HL-60/S4 (cell line): ENCODE measurements around the gene SSBP3.

Source experiments
- in situ Hi-C: fragments of 300-500 bp; cut with MboI; formaldehyde crosslinking; loops from 2 replicates; pipeline ENCODE4 v1.14.3; 2022; ENCODE audit warnings: low sequenced_read_pairs

Gene SSBP3

DNA sequence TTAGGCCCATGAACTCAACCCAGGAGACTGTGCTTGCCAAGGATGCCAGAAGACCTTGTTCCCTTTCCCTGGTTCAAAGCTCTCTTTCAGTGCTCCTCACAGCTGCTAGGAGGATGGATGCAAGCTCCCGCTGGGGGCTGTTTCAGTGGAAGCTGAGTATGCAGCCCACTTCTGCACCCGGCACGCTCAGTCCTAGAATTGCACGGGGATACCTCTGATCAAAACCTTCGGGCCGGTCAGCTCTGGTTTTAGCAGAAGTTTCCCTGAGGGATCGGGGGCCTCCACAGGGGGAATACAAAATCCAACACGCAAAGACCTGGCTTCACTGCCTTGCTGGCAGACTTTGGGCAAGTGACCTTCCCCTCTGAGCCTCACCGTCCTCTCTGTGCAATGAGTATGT is 4.2 kb upstream of the SSBP3 start:
- in situ Hi-C loops = loop anchor here (5.0 kb wide), 1 partner anchor 77 kb away; no protein-coding TSS in a partner anchor

DNA sequence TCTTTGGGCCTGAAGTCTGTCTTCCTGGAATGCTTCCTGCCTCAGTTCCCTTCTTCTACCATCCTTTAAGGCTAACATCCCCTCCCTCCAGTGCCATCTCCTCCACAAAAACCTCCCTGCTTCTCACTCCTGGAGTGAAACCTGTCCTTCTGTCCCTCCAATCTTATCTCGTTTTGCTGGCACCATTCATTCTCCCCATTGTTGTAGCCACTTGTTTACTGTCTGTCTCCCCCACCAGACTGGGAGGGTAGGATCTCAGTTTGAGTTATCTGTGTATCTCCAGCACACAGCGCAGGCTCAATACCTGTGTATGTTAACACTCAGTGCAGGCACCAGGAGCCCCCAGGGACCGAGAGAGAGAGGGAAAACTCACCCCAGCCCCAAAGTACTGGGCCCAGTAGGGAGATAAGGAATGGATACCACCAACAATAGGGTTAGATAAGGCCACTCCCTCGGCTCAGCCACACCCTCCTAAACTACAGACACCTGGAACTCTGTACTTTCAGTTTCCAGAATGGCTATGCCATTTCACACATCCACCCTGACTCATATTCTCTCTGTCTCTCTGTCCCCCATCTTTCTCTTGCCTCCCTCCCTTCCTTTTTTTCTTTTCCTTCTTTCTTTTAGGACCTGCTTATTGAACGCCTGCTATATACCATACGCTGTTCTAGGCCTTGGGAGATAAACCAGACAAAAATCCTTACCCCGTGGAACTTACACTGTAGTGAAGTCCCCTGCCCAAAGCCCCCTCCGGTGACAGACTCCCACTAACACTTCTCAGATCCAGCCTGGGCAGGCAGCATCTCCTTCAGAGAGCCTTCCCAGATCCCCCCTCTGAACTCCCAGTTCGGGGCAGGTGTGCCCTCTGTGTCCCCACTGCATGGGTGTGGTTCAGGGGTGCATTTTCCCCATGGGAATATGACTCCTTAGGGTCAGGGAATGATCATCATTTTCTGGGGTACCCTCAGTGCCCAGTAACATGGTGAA is 3.3 kb upstream of the SSBP3 start:
- in situ Hi-C loops = loop anchor here (5.0 kb wide), 1 partner anchor 78 kb away; no protein-coding TSS in a partner anchor

DNA sequence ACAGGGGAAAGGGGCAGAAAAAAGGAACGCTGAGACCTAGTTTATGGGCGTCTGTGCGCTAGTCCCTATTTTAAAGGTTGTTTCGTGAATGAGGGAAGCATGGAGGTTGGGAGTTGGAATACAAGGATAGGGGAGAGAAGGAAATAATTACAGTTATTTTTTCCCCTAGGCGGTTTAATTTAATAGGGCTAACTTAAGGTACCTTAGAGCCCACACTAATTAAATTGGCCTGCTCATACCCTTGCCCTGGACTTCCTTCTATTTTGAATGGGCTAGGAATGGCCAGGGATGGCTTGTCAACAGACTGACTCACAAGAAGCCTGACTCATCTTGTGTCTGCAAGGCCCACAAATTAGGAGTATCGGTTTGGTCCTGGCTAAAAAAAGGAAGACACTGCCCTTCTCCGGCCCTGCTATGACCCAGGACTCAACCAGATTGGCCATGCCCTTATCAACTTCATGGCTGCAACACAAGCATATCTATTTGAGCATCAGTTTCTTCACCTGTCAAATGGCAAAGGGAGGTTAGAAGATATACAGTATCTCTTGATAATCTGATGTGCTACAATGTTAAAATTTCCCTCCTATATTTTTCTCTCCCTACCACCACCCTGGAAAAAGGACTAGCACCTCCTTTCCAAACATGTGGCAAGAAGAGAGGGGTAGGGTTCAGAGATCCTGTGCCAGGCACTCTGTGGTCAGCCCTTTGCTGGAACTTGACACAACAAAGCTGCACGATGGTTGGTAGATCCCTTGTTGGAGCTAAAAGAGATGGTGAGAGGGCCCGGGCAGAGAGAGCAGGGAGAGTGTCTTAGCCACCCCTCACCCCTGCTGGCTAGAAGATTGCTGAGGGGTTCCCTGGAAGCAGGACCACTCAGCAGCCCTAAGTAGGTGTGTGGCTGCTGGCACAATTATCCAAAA is 2.2 kb upstream of the SSBP3 start:
- in situ Hi-C loops = no loop called here

DNA sequence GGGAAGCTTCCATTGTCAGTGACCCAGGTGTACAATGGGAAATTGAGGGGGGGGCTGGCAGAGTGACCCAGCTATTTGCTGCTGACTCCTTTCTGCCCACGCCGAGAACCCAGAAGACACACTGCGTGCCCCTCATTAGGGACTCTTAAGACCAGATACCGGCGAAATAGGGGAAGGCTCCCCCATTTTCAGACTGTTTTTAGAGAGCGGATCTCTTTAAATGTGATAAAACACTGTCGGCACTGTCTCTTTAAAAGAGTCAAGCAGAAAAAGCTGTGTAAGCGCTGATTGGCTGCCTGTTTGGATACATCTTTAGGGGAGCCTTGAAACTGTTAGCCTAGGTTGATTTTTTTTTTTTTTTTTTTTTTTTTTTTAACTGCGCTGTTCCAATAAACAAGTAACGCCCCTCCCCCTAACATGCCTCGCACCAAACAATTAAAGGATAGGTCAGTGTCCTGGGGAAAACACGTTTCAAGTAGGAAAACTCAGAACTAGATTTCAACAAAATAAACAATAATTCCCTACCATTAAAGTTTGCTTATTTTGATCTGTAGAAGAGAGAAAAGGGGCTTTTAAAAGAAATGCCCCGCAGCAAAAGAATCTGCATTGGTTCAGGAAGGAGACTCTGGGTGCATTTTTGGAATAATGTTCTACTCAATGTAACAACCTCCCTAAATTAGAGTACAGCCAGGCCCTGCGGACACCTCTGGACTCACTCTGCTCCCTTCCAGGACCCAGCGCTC is 1.4 kb upstream of the SSBP3 start:
- in situ Hi-C loops = no loop called here

DNA sequence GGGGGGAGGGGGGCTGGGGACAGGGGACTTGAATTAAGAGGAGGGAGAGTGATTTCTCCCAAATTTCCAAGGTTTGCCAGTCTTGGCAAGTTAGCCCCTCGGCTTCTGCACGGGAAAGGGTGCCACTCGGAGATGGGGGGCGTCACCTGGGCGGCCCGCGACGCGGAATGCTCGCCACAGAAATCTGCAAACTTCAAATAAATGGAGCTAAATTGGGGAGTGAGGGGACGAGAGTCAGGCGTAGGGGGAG is 885 bp upstream of the SSBP3 start:
- in situ Hi-C loops = no loop called here

DNA sequence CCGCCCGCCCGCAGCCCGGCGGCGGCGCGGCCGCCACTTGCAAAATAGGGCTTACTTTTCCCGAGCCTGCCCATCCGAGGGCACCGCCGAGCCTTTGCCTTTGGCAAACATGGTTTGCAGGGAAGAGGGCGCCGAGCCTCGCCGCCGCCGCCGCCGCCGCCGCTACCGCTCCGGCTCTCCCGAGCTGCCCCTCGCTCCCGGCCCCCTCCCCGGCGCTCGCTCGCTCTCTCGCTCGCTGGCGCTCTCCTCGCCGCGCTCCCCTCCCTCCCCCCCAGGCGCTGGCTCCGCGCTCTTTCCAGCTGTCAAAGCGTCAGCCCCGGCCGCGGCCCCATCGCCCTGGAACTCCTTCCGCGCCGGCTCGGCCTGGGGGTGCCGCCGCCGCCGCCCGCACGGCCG is 298 bp downstream of the SSBP3 start:
- in situ Hi-C loops = no loop called here

DNA sequence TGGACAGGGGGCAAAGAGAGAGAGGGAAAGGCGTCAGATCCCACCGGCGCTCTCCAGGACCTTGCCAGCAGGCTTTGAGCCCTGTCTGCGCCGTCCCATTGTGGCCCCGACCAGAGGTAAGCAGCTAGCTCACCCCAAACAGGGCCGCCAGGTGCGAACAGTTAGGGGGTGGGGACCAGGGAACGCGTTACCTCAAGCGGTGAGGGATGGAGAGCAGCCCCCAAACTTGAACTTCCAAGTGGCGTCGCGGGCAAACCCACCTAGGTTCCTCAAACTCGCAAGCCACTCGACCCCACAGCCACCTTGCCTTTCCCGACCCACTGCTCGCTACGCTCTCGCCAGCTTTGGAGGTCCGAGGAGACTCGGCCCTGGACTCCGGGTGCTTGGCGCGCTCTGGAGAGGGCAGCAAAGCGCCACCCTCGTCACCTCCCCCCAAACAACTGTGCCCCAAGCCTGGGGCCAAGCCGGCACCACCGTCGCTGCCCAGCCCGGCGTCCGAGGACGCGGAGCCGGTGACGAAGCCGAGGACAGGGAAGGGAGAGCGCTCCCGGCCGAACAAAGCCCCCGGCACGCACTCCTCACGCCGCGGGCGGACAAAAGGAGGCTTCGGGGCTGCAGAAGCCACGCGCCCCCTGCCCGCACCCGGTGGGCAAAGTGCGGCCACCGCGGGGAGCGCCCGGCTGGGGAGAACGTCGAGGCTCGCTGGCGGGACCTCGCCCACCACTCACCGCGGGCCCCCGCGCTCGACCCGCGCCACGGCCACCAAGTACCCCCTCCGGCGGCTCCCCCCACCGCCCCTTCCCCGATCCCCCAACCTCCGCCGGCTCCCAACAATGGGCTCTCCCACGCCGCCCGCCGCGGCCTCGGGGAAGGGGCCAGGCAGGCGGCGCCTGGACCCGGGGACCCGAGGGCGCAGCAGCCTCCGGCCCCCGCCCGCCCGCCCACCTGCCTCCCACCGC is 976 bp downstream of the SSBP3 start:
- in situ Hi-C loops = no loop called here

DNA sequence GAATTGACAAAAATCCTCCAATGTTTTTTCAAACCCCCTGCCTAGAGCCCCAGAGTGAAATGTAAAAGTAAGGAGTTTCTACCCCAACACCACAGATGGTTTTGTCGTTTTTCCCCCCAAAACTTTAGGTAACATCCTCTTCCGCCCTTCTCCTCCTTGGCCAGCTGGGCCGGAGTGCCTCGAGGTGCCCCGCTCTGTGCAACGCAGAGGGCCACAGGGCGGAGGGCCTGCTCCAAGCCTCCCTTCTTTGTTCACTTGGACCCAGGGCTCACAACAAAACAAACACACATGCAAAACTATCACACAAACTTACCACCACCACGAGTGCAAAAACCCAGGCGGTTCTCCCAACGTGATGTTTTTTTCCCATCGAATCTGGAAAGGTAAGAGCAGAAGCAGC is 1.9 kb downstream of the SSBP3 start:
- in situ Hi-C loops = no loop called here

DNA sequence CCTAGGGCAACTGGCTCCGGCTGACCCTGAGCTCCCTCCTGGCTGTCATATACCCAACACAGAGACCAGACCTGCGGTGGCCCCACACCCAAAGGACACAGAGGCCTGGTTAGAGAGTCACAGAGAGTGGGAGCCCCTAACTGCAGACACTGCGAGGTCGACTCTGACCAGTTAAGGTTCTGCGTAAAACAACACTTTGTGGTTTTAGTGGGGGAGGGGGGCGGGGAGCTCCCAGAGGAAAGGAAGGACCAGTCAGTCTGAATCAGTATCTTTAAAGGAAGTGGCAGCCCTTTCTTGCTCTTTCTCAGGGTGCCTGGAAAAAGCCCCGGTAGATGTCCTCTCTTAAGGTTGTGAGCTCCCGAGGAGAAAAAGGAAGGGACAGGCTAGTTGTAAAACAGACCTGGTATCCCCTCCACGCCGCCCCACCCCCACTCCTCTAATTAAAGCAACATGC is 2.4 kb downstream of the SSBP3 start:
- in situ Hi-C loops = no loop called here

DNA sequence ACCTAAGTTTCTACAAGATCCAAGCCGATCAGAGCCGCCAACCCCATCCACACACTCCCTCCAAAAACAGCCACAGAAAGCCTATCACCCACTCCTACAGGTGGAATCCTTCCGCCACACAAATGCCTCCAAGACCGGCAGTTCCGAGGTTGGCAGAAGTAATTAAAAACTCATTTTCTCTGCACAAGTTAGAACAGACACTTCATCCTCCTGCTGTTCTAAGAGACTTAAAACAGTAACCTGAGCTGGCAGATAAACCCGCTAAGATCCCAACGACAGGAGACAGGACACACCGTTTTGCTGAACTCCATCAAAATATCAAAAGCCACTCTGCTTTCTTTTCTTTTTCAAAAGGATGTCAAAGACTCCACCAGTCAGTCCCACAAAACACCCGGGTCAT is 2.8 kb downstream of the SSBP3 start:
- in situ Hi-C loops = no loop called here

DNA sequence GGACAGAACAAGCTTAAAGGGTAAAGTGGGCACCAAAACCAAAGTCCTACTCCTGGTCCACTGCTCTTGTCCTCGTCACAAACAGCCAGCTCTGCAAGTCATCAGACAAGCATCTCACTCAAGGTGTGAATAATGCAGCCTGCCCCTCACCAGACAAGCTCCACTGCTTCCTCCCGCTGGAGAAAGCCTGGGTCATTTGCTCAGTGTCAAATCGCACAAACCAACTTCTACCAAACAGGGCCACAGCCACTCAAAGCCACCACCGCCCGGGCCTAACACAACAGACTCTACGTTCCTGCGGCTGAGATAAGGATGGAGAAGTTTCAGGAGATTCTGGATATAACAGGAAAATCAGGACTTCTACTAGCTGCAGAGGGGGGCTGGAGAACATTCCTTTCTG is 3.3 kb downstream of the SSBP3 start:
- in situ Hi-C loops = no loop called here

DNA sequence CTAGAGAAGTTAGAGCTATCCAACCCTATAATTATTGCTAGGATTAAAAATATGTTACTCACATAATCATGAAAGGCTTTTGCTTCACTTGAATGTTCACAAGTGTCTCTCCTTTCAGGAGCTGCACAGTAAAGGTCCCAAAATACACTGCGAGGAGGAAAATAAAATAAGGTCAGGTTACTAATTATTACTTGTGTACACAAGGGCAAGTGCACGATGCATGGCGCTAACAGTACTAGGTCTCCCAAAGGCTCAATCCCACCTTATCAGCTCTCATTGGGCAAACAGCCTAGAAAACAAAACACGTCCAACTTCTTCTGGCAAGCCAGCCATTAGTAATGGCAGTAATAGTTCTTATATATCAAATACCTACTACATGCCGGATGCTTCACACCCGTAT is 4.4 kb downstream of the SSBP3 start:
- in situ Hi-C loops = no loop called here

DNA sequence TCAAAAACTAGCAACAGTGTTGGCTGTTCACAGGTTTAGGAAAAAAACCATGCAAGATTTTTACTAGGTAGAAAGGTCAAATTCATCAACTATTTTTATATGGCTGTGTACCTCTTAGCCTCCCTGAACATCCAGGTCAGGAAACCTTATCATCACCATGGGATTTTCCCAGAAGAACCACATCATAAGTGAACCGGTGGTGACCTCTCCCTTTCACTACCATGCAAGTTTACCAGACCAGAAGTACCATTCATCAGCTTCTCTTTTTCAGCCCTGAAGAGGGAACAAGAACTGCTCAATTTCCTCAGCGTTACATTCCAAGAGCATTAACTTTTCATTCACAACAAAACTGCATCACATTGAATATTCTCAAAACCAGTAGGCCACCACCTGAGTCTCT is 5.9 kb downstream of the SSBP3 start:
- in situ Hi-C loops = no loop called here

DNA sequence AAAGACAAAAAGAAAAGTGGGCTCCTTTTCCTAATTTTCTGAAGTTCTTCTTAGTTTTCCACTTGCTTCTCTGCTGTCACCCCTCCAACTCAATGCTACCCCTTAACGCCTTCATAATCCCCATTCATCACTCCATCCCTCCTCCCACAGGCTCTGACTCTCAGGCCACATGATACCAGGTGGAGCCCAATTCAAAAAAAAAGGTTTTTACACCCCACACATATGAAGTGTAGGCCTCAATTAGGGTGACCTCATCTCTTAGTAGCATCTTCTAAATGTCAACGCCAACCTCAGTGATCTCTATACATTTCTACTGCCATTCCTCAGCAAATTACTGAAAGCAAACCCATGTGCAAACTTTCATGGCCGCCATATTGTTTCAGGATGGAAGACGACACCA is 6.4 kb downstream of the SSBP3 start:
- in situ Hi-C loops = no loop called here

DNA sequence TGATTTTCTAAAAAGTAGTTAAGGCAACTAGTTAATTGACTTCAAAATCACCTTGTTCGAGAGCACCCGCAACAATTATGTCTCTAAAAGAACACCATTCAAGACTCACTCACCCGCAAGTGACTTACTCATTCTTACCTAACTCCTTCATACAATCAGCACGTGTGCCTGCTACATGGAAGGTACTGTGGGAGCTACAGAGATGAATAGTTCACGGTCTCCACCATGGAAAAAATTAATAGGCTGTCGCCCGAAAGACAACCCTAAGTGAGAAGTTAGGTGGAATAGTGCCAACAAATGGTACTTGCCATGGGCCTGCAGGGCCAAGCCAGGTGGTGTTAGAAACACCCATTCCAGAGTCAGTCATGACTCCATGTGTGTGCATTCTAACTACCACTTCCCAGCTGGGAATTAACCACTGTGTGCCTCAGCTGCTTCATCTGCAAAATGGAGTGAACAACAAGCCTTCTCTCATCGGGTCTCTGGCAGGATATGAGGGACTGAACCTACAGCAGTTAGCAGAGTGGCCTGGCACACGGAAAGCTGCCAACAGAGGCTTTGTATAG is 7.1 kb downstream of the SSBP3 start:
- in situ Hi-C loops = no loop called here

DNA sequence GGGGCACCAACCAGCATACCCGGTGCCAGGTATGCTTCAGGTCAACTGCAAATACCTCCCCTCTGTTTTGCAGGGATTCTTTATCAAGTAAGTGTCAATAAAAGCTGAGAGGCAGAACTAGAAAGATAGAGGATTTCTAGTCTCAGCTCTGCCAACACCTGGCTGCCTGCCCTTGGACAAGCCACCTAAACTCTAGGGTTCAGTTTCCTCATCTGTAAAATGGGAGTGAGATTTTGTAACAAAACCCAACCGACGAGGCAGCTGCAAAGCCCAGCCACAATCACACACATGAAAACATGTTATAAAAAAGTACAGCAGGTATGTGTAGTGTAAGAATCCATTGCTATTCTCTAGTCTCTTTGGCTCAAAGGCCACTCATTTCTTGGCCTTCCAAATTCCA is 8.2 kb downstream of the SSBP3 start:
- in situ Hi-C loops = no loop called here

DNA sequence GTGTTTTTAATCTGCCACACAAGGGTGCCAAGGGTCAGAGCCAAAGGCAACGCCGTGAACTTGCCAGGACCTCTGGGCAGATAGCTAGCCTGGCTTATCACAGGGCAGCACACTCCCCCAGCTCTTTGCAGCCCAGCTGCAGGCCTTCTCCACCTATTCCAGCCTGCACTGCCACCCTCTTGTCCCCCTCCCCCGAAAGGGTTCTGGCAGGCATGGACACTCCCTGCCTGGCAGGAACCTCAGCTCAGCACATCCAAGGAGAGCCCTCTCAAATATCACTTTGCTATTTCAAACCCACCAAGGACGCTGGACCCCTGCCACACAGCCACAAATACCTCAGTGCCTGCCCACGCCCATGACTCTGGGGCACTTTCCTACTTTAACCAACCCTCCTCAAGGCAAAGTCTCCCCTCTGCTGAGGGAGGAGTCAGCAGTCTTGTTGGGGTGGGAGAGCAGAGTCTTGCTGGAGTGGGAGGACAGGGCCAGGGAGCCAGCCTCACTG is 9.1 kb downstream of the SSBP3 start:
- in situ Hi-C loops = no loop called here

DNA sequence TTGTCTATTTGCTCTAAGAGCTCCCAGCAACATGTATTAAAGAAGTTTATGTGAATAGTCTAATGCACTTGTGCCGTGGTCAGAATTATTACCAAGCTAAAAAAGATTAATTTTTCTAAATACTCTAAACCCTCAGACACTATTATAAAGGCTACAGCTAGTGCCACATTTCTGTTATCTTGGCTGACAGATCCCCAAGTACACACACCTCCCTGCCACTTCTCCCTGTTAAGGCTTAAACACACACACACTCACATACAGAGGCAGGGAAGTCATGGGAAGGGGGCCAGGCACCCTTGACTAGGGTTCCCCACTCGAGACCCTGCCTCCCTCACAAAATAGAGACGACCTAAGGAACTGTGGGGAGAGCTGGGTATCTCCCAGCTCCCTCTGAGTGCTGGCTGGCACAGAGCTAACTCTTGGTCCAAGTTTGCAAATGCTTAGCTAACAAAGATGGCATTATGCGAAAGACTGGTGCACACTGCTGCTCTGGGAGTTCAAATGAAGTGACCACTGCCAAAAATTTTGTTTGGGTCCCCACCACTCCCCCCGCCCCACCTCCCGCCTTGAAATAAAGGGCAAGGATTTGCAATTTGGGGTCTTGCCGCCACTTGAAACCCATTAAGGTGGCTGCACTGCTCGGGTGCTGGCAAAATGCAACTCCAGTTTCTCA is 9.8 kb downstream of the SSBP3 start:
- in situ Hi-C loops = no loop called here
